ENCODE results near the gene C1S. TPM values are rescaled to one million over a fixed set of nuclear protein-coding genes. Genes with fewer than 3 reads are reported as not detected.

The C1S gene
- total and polyA plus RNA-seq, 2 experiments from 2014 or later, result 4.9 to 9.7 TPM

GRCh38 chr12:7116196-7116595 is 55.7 kb downstream of the C1S start (continued):
- TF ChIP-seq CTCF (conservative IDR thresholded peaks at IDR 0.05; ENCODE audit: low read depth in 2 of 2) (no peak), ZNF114 (CRISPR knock-in tag; IDR thresholded peaks at IDR 0.05) (no peak), POLR2AphosphoS5 (IDR thresholded peaks at IDR 0.05; ENCODE audit: low read depth) (no peak), CREB1 (CRISPR knock-in tag; IDR thresholded peaks at IDR 0.05; ENCODE audit: low read depth) (no peak), JUNB (IDR thresholded peaks at IDR 0.05; ENCODE audit: unreplicated experiment) (no peak), ETS1 (IDR thresholded peaks at IDR 0.05) (no peak), ZNF331 (CRISPR knock-in tag; IDR thresholded peaks at IDR 0.05; ENCODE audit: low read depth) (no peak), NANOG (IDR thresholded peaks at IDR 0.05; ENCODE audit: borderline replicate concordance) (no peak), EZH2 (IDR thresholded peaks at IDR 0.05; ENCODE audit: low read depth, unreplicated experiment) (no peak), EZH2phosphoT487 (IDR thresholded peaks at IDR 0.05; ENCODE audit: unreplicated experiment) (no peak)
- TF ChIP-seq, protein P1, sequence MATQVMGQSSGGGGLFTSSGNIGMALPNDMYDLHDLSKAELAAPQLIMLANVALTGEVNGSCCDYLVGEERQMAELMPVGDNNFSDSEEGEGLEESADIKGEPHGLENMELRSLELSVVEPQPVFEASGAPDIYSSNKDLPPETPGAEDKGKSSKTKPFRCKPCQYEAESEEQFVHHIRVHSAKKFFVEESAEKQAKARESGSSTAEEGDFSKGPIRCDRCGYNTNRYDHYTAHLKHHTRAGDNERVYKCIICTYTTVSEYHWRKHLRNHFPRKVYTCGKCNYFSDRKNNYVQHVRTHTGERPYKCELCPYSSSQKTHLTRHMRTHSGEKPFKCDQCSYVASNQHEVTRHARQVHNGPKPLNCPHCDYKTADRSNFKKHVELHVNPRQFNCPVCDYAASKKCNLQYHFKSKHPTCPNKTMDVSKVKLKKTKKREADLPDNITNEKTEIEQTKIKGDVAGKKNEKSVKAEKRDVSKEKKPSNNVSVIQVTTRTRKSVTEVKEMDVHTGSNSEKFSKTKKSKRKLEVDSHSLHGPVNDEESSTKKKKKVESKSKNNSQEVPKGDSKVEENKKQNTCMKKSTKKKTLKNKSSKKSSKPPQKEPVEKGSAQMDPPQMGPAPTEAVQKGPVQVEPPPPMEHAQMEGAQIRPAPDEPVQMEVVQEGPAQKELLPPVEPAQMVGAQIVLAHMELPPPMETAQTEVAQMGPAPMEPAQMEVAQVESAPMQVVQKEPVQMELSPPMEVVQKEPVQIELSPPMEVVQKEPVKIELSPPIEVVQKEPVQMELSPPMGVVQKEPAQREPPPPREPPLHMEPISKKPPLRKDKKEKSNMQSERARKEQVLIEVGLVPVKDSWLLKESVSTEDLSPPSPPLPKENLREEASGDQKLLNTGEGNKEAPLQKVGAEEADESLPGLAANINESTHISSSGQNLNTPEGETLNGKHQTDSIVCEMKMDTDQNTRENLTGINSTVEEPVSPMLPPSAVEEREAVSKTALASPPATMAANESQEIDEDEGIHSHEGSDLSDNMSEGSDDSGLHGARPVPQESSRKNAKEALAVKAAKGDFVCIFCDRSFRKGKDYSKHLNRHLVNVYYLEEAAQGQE (IDR thresholded peaks at IDR 0.05; ENCODE audit: unreplicated experiment), result no peak

- no peaks in the 10 kb centered on the region for H3K4me1 ChIP-seq (ENCODE audit: insufficient read depth)
- H3K4me3 Mint-ChIP-seq, result no peak overlapping the region
- no peaks in the 10 kb centered on the region for H3F3A ChIP-seq (replicated peaks; ENCODE audit: low read depth)
- H3K4me2 ChIP-seq, result no peak overlapping the region
- peaks cover 4% of the 10 kb centered on the region; the same call in 1 of the 3 replicates for H3K4me1 Mint-ChIP-seq
- H3K4me3 ChIP-seq, result no peak overlapping the region
- DNase-seq (ENCODE audit: low spot score) (no peak), ATAC-seq (no peak)
- no peaks in the 10 kb centered on the region for H3K79me2 ChIP-seq (replicated peaks; ENCODE audit: insufficient read depth)
- no peaks in the 10 kb centered on the region; the same call in 2 of the 3 replicates for H3K36me3 Mint-ChIP-seq (ENCODE audit: low read depth)
- no peaks in the 10 kb centered on the region for H3K36me3 ChIP-seq (ENCODE audit: insufficient read depth)
- H3K27ac ChIP-seq (ENCODE audit: low read depth), result no peak overlapping the region
- H3K27ac Mint-ChIP-seq, result no peak overlapping the region
- no peak overlapping the region for H2AFZ ChIP-seq
- H3K27me3 Mint-ChIP-seq (ENCODE audit: insufficient read depth, low read depth, poor library complexity), result peaks cover 5% of the 10 kb centered on the region
- no peaks in the 10 kb centered on the region for H4K20me1 ChIP-seq (replicated peaks; ENCODE audit: insufficient read depth)
- no peaks in the 10 kb centered on the region for H3K9me2 ChIP-seq (ENCODE audit: insufficient read depth)
- no peaks in the 10 kb centered on the region for H3K9me3 Mint-ChIP-seq
- H3K27me3 ChIP-seq (ENCODE audit: insufficient read depth), result no peaks in the 10 kb centered on the region
- no peak for TF ChIP-seq CREB1 (CRISPR knock-in tag; IDR thresholded peaks at IDR 0.05; ENCODE audit: low read depth)
- TF ChIP-seq, protein P2, sequence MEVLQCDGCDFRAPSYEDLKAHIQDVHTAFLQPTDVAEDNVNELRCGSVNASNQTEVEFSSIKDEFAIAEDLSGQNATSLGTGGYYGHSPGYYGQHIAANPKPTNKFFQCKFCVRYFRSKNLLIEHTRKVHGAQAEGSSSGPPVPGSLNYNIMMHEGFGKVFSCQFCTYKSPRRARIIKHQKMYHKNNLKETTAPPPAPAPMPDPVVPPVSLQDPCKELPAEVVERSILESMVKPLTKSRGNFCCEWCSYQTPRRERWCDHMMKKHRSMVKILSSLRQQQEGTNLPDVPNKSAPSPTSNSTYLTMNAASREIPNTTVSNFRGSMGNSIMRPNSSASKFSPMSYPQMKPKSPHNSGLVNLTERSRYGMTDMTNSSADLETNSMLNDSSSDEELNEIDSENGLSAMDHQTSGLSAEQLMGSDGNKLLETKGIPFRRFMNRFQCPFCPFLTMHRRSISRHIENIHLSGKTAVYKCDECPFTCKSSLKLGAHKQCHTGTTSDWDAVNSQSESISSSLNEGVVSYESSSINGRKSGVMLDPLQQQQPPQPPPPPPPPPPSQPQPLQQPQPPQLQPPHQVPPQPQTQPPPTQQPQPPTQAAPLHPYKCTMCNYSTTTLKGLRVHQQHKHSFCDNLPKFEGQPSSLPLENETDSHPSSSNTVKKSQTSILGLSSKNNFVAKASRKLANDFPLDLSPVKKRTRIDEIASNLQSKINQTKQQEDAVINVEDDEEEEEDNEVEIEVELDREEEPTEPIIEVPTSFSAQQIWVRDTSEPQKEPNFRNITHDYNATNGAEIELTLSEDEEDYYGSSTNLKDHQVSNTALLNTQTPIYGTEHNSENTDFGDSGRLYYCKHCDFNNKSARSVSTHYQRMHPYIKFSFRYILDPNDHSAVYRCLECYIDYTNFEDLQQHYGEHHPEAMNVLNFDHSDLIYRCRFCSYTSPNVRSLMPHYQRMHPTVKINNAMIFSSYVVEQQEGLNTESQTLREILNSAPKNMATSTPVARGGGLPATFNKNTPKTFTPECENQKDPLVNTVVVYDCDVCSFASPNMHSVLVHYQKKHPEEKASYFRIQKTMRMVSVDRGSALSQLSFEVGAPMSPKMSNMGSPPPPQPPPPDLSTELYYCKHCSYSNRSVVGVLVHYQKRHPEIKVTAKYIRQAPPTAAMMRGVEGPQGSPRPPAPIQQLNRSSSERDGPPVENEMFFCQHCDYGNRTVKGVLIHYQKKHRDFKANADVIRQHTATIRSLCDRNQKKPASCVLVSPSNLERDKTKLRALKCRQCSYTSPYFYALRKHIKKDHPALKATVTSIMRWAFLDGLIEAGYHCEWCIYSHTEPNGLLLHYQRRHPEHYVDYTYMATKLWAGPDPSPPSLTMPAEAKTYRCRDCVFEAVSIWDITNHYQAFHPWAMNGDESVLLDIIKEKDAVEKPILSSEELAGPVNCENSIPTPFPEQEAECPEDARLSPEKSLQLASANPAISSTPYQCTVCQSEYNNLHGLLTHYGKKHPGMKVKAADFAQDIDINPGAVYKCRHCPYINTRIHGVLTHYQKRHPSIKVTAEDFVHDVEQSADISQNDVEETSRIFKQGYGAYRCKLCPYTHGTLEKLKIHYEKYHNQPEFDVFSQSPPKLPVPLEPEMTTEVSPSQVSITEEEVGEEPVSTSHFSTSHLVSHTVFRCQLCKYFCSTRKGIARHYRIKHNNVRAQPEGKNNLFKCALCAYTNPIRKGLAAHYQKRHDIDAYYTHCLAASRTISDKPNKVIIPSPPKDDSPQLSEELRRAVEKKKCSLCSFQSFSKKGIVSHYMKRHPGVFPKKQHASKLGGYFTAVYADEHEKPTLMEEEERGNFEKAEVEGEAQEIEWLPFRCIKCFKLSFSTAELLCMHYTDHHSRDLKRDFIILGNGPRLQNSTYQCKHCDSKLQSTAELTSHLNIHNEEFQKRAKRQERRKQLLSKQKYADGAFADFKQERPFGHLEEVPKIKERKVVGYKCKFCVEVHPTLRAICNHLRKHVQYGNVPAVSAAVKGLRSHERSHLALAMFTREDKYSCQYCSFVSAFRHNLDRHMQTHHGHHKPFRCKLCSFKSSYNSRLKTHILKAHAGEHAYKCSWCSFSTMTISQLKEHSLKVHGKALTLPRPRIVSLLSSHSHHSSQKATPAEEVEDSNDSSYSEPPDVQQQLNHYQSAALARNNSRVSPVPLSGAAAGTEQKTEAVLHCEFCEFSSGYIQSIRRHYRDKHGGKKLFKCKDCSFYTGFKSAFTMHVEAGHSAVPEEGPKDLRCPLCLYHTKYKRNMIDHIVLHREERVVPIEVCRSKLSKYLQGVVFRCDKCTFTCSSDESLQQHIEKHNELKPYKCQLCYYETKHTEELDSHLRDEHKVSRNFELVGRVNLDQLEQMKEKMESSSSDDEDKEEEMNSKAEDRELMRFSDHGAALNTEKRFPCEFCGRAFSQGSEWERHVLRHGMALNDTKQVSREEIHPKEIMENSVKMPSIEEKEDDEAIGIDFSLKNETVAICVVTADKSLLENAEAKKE (CRISPR knock-in tag; IDR thresholded peaks at IDR 0.05), result no peak
- TF ChIP-seq STAT1 (IDR thresholded peaks at IDR 0.05; ENCODE audit: unreplicated experiment), result no peak
- no peak for TF ChIP-seq ZNF114 (CRISPR knock-in tag; IDR thresholded peaks at IDR 0.05)
Measured at GRCh38 chr12:7116916-7117315, 56.4 kb downstream of the C1S start.
